Measurements from ENCODE around the gene PDS5B.
A peak's percentile ranks its signal among the peaks of the same experiment; 100 is the strongest.
"Not testable (repeated sequence)": the region's sequence is repeated elsewhere in the genome, so short reads cannot be mapped to it uniquely, and the experiment has no call there.

PDS5B gene

DNA sequence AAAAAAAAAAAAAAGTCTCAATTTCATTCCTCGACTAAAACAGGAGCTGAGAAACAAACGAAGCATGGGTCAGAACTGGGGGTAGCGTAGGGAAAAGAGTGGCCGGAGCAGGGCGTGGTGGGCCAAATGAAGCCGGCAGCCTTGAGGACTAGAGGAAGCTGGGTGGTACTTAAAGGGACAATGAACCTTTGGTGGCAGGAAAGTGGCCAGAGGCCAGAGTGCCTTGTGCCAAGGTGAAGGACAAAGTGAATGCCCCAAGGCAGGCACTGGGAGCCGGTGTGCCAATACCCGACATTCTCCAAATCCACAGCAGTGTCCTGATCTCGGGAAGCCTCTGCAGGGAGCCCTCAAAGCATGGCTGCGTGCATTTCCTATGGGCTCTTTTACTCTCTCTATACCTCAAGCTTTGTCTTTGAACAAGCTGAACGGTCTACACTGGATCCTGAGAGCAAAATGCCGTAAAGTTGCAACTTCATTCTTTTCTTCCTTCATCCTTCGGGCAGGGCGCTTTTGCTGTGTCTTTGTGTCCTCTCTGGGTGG, 235.0 kb downstream of the PDS5B start:
- no peak for DNase-seq

DNA sequence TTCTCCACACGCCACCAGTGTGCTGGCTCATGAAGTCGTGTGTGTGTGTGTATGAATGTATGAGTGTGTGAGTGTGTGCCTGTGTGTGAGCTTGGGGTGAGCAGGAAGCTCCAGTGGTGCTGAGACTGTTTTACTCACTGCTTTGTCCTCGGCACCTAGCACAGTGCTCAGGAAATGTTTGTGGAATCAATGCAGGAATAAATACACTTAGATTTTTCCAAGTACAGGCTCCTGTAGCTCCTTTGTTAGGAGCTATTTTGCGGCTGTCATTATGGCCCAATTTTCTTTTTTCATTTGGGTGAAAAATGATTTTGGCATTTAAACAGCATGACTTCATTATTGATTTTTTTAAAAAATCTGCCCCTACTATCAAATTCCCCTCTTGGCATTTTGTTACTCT, 236.5 kb downstream of the PDS5B start:
- DNase-seq, result no peak

DNA sequence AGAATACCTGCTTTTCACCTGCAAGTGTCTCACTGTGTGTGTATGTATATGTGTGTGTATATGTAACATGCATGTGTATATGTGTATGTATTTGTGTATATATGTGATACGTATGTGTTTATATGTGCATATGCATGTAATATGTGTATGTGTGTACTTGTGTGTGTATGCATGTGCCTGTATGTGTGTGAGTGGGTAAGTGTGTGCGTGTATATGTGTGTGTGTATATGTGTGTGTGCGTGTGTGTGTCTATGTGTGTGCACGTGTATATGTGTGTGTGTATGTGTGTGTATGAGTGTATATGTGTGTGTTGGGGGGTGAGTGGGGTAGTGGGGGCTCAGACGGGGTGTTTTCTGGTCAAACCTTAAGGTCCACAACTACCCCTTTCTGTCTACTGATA, 237.3 kb downstream of the PDS5B start:
- no peak for DNase-seq

DNA sequence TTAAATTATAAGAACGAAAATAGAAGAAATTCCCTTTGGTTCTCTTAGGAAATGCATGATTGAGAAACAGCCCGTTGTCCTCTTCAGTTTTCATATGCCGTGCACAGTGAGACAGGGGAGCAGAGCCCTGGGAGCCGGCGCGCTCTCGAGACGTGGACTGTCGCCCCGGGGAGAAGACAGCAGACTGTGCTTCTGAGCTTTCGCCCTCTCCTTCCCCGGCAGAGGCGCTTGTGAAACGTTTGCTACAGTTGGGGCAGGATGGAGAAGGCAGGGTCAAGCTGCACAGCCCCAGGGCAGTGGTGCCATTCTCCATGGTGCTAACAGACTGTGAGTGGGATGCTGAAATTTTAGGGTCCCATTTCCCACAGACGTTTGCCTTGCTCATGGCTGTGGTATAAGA, 237.8 kb downstream of the PDS5B start:
- no peak for DNase-seq

DNA sequence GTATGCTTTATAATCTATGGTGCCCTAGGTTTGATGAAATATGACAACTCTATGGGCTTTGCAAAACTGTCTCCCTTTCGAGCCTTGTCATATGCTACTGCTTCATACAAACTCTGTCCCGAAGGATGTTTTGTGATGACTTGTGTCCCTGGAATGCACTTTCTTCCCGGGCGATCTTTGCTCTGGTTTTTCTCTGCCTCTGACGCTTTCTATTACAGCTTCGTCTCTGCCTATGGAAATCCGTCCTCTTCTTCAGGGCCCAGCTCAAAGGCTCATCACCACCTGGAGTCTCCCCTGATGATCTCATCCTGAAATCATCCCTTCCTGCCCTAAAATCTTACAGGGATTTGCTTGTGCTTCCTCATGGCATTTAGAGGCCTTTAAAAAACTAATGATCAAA, 238.4 kb downstream of the PDS5B start:
- peak; percentile 92 for DNase-seq

DNA sequence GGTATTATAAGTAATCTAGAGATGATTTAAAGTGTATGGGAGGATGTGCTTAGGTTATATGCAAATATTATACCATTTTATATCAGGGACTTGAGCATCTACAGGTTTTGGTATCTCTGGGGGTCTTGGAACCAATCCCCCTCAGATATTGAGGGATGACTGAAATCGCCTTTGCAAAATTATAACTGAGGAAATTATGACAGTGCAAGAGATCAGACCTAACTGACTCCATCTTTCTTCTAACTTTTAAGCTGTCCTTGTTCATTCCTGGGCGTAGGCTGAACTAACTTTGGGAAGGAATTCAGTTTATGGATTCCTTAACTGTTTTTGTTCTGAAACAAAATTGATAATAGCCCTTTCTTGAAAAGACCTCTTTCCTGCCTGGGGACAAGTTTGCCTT, 239.2 kb downstream of the PDS5B start:
- no peak for DNase-seq

DNA sequence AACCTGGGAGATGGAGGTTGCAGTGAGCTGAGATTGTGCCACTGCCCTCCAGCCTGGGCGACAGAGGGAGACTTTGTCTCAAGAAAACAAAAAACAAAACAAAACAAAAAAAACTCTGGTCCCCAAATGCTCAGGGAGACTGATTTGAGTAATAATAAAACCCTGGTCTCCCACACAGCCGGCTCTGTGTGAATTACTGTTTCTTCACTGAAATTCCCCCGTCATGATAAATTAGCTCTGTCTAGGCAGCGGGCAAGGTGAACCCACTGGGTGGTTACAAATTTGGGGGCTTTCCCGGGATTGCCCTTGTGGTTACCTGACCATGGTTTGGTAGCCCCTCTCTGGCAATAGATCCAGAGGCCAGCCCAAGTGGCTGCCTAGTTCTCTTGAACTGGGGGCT, 240.1 kb downstream of the PDS5B start:
- DNase-seq, result not testable (repeated sequence)

Data from fibroblast of upper back skin (primary cell).